ENCODE data around the gene RADIL.

RADIL gene

GRCh38 chr7:4889682-4890081 is 6.2 kb upstream of the RADIL start:
- Histone ChIP-seq H3K9me3 (ENCODE audit: control insufficient read depth, insufficient read depth, low read length) (no peaks in the 10 kb centered on the region), H3F3A (ENCODE audit: control insufficient read depth, insufficient read depth) (no peaks in the 10 kb centered on the region), H3K4me2 (ENCODE audit: low read length) (no peak overlapping the region), H3K27me3 (ENCODE audit: control insufficient read depth, low read length) (no peaks in the 10 kb centered on the region), H3K4me1 (ENCODE audit: control insufficient read depth, low read length) (no peaks in the 10 kb centered on the region), H3K9me2 (replicated peaks; ENCODE audit: control insufficient read depth, low read length) (no peaks in the 10 kb centered on the region), H3K27ac (ENCODE audit: low read depth, low read length) (no peak overlapping the region), H4K20me1 (ENCODE audit: control insufficient read depth, insufficient read depth, low read depth, low read length) (no peaks in the 10 kb centered on the region), H3K36me3 (ENCODE audit: control insufficient read depth, low read length) (no peaks in the 10 kb centered on the region), H3K79me2 (ENCODE audit: control insufficient read depth, low read length) (no peaks in the 10 kb centered on the region), H3K4me3 (ENCODE audit: low read length) (no peak overlapping the region)
- no peak for TF ChIP-seq EZH2phosphoT487 (IDR thresholded peaks at IDR 0.05; ENCODE audit: borderline replicate concordance, low read length)

DNA sequence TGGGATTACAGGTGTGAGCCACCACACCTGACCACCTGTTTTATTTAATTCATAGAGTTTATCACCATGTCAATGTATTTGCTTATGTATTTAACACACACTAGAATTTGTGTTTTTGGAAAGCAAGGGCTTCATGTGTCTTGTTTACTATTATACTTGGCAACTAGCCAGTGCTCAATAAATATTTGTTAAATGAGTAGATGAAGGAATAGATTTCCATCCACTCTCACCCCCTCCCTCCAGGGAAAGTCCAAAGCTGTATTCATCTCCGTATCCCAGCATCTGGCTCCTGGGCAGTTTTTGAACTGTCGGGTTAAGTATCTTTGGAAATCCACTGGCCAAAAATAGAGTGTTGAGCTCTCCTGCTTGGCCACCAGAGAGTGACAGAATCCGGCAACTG is 4.6 kb upstream of the RADIL start:
- H3K36me3 ChIP-seq (ENCODE audit: control insufficient read depth, low read length): no peaks in the 10 kb centered on the region
- H3K27ac ChIP-seq (ENCODE audit: low read depth, low read length): no peak overlapping the region
- no peak overlapping the region for H3K4me3 ChIP-seq (ENCODE audit: low read length)
- peaks cover 1% of the 10 kb centered on the region; the same call in 1 of the 2 replicates for H3K27me3 ChIP-seq (ENCODE audit: control insufficient read depth, low read length)
- no peaks in the 10 kb centered on the region for H3K79me2 ChIP-seq (ENCODE audit: control insufficient read depth, low read length)
- H3K4me2 ChIP-seq (ENCODE audit: low read length): no peak overlapping the region
- H4K20me1 ChIP-seq (ENCODE audit: control insufficient read depth, insufficient read depth, low read depth, low read length): no peaks in the 10 kb centered on the region
- no peaks in the 10 kb centered on the region for H3F3A ChIP-seq (ENCODE audit: control insufficient read depth, insufficient read depth)
- no peaks in the 10 kb centered on the region for H3K9me2 ChIP-seq (replicated peaks; ENCODE audit: control insufficient read depth, low read length)
- no peaks in the 10 kb centered on the region; the same call in 1 of the 2 replicates for H3K9me3 ChIP-seq (ENCODE audit: control insufficient read depth, insufficient read depth, low read length)
- TF ChIP-seq EZH2phosphoT487 (IDR thresholded peaks at IDR 0.05; ENCODE audit: borderline replicate concordance, low read length): no peak
- TF ChIP-seq CTCF (IDR thresholded peaks at IDR 0.05; ENCODE audit: low read depth, low read length, poor library complexity, severe bottlenecking): no peak
- H3K4me1 ChIP-seq (ENCODE audit: control insufficient read depth, low read length): no peaks in the 10 kb centered on the region

DNA sequence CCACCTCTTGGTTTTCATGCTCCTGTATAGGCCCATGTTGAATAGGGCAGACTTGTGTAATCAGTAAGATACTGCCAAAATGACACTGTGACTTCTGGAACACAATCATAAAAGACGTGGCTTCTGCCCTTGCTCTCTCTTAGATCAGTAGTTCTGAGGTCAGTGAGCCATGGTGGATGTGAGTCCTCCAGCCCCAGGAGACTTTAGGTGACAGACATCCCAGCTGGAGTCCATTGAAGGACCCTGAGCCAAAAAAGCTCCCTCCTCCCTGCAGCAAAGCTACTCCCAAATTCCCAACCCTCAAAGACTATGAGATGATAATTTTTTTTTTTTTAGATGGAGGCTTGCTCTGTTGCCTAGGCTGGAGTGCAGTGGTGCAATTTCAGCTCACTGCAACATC is 3.2 kb upstream of the RADIL start:
- no peaks in the 10 kb centered on the region for H3K36me3 ChIP-seq (ENCODE audit: control insufficient read depth, low read length)

More for the DNA sequence above, 3.2 kb upstream of the RADIL start:
- Histone ChIP-seq H3K4me2 (ENCODE audit: low read length) (no peak overlapping the region), H3K27ac (ENCODE audit: low read depth, low read length) (no peak overlapping the region), H3K9me2 (replicated peaks; ENCODE audit: control insufficient read depth, low read length) (no peaks in the 10 kb centered on the region), H3K27me3 (ENCODE audit: control insufficient read depth, low read length) (peaks cover 13% of the 10 kb centered on the region), H3K4me1 (ENCODE audit: control insufficient read depth, low read length) (no peaks in the 10 kb centered on the region), H3F3A (ENCODE audit: control insufficient read depth, insufficient read depth) (no peaks in the 10 kb centered on the region), H3K79me2 (ENCODE audit: control insufficient read depth, low read length) (no peaks in the 10 kb centered on the region), H3K4me3 (ENCODE audit: low read length) (no peak overlapping the region), H3K9me3 (ENCODE audit: control insufficient read depth, insufficient read depth, low read length) (no peaks in the 10 kb centered on the region; the same call in 1 of the 2 replicates), H4K20me1 (ENCODE audit: control insufficient read depth, insufficient read depth, low read depth, low read length) (no peaks in the 10 kb centered on the region)
- no peak for TF ChIP-seq EZH2phosphoT487 (IDR thresholded peaks at IDR 0.05; ENCODE audit: borderline replicate concordance, low read length)
- TF ChIP-seq CTCF (IDR thresholded peaks at IDR 0.05; ENCODE audit: low read depth, low read length, poor library complexity, severe bottlenecking): no peak
